Measurements from ENCODE around the gene SIGLEC14.
"Not testable (repeated sequence)": the region's sequence is repeated elsewhere in the genome, so short reads cannot be mapped to it uniquely, and the experiment has no call there.

Gene SIGLEC14

GRCh38 chr19:51676566-51677083, 30.0 kb upstream of the SIGLEC14 start:
- TF ChIP-seq CTCF (IDR thresholded peaks at IDR 0.05; ENCODE audit: low read depth, low read length) = no peak
- no peak overlapping the region for H3K4me3 ChIP-seq (ENCODE audit: low read depth, low read length)
- no peak for DNase-seq
- peaks cover 39% of the 10 kb centered on the region for H3K27me3 ChIP-seq (ENCODE audit: insufficient read depth, low read depth, severe bottlenecking)
- no peaks in the 10 kb centered on the region for H3K36me3 ChIP-seq
- H3K27ac ChIP-seq = no peak overlapping the region
- H3K9me3 ChIP-seq (ENCODE audit: severe bottlenecking) = peaks cover 3% of the 10 kb centered on the region

GRCh38 chr19:51675911-51676565, 29.4 kb upstream of the SIGLEC14 start:
- peak; percentile 34 for DNase-seq
- H3K36me3 ChIP-seq; H3K9me3 ChIP-seq (ENCODE audit: severe bottlenecking); H3K27ac ChIP-seq; H3K4me3 ChIP-seq (ENCODE audit: low read depth, low read length): not testable (repeated sequence)
- peak; percentile 48; the same call in 1 of the 2 replicates for TF ChIP-seq CTCF (IDR thresholded peaks at IDR 0.05; ENCODE audit: low read depth, low read length)
- H3K27me3 ChIP-seq (ENCODE audit: insufficient read depth, low read depth, severe bottlenecking) = peaks cover 43% of the 10 kb centered on the region

DNA sequence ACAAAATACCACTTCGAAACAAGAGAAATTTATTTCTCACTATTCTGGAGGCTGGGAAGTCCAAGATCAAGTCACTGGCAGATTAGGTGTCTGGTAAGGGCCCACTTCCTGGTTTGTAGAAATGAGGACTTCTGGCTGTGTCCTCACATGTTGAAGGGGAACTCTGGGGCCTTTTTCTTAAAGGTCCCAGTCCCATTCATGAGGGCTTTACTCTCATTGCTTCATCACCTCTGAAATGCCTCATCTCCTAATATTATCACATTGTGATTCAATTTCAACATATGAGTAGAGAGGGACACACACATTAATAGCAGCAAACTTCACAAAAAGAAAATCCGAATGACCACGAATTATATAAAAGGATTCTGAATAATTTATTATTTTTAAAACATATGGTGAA, 21.6 kb upstream of the SIGLEC14 start:
- no peak for DNase-seq
- H3K4me3 ChIP-seq (ENCODE audit: low read depth, low read length) = no peak overlapping the region
- TF ChIP-seq CTCF (IDR thresholded peaks at IDR 0.05; ENCODE audit: low read depth, low read length) = no peak
- H3K27me3 ChIP-seq (ENCODE audit: insufficient read depth, low read depth, severe bottlenecking) = peaks cover 66% of the 10 kb centered on the region
- H3K27ac ChIP-seq = no peak overlapping the region
- H3K9me3 ChIP-seq (ENCODE audit: severe bottlenecking) = peaks cover 7% of the 10 kb centered on the region
- no peaks in the 10 kb centered on the region for H3K36me3 ChIP-seq

- Histone ChIP-seq H3K27ac (no peak overlapping the region), H3K27me3 (ENCODE audit: insufficient read depth, low read depth, severe bottlenecking) (peaks cover 70% of the 10 kb centered on the region), H3K4me3 (ENCODE audit: low read depth, low read length) (no peak overlapping the region), H3K36me3 (no peaks in the 10 kb centered on the region), H3K9me3 (ENCODE audit: severe bottlenecking) (peaks cover 5% of the 10 kb centered on the region)
- 0 out of 2 replicates have a peak, but pooled peaks have one; percentile 12 for TF ChIP-seq CTCF (IDR thresholded peaks at IDR 0.05; ENCODE audit: low read depth, low read length)
- no peak for DNase-seq
Measured at GRCh38 chr19:51664997-51665396, 18.4 kb upstream of the SIGLEC14 start.

GRCh38 chr19:51664131-51664530, 17.5 kb upstream of the SIGLEC14 start:
- H3K9me3 ChIP-seq (ENCODE audit: severe bottlenecking) = peaks cover 3% of the 10 kb centered on the region
- no peak overlapping the region for H3K4me3 ChIP-seq (ENCODE audit: low read depth, low read length)
- DNase-seq = no peak
- no peaks in the 10 kb centered on the region for H3K36me3 ChIP-seq
- H3K27ac ChIP-seq = no peak overlapping the region
- peaks cover 76% of the 10 kb centered on the region for H3K27me3 ChIP-seq (ENCODE audit: insufficient read depth, low read depth, severe bottlenecking)
- no peak for TF ChIP-seq CTCF (IDR thresholded peaks at IDR 0.05; ENCODE audit: low read depth, low read length)

GRCh38 chr19:51663650-51664049, 17.0 kb upstream of the SIGLEC14 start:
- TF ChIP-seq CTCF (IDR thresholded peaks at IDR 0.05; ENCODE audit: low read depth, low read length) = no peak
- no peak for DNase-seq
- peaks cover 79% of the 10 kb centered on the region for H3K27me3 ChIP-seq (ENCODE audit: insufficient read depth, low read depth, severe bottlenecking)
- H3K9me3 ChIP-seq (ENCODE audit: severe bottlenecking) = peaks cover 3% of the 10 kb centered on the region
- no peak overlapping the region for H3K4me3 ChIP-seq (ENCODE audit: low read depth, low read length)
- no peak overlapping the region for H3K27ac ChIP-seq
- H3K36me3 ChIP-seq = no peaks in the 10 kb centered on the region
